HEK293 (cell line): Measurements from ENCODE around the gene POM121L2.
A peak's percentile ranks its signal among the peaks of the same experiment; 100 is the strongest.

Source experiments
- HIC1 ChIP-seq: fragments of 450-650 bp; formaldehyde crosslinking; IDR thresholded peaks from 2 replicates; pipeline ENCODE4 v1.5.1; 2016; ENCODE audit warnings: missing biosample characterization, missing genetic modification characterization
- KLF16 ChIP-seq: fragments of 450-650 bp; formaldehyde crosslinking; IDR thresholded peaks from 2 replicates; pipeline ENCODE4 v1.5.1; 2017; ENCODE audit warnings: missing biosample characterization, missing genetic modification characterization
- MZF1 ChIP-seq: fragments of 450-650 bp; formaldehyde crosslinking; IDR thresholded peaks from 2 replicates; pipeline ENCODE4 v1.5.1; 2017; ENCODE audit warnings: missing biosample characterization, missing genetic modification characterization, borderline replicate concordance
- PBX3 ChIP-seq: sonication (generic); formaldehyde crosslinking; IDR thresholded peaks from 2 replicates; pipeline ENCODE4 v1.8.1; 2022; ENCODE audit warnings: mild to moderate bottlenecking, moderate library complexity, missing genetic modification reagents
- PRDM10 ChIP-seq: fragments of 450-650 bp; formaldehyde crosslinking; IDR thresholded peaks from 2 replicates; pipeline ENCODE4 v1.5.1; 2016; ENCODE audit warnings: missing biosample characterization, missing genetic modification characterization
- PRDM6 ChIP-seq: fragments of 450-650 bp; formaldehyde crosslinking; IDR thresholded peaks from 2 replicates; pipeline ENCODE4 v1.5.1; 2017; ENCODE audit warnings: missing biosample characterization, missing genetic modification characterization
- SALL2 ChIP-seq: fragments of 450-650 bp; formaldehyde crosslinking; IDR thresholded peaks from 2 replicates; pipeline ENCODE4 v1.5.0; 2017; ENCODE audit warnings: missing biosample characterization, mild to moderate bottlenecking, missing genetic modification characterization, borderline replicate concordance
- SP3 ChIP-seq: fragments of 450-650 bp; formaldehyde crosslinking; IDR thresholded peaks from 2 replicates; pipeline ENCODE4 v1.5.1; 2016; ENCODE audit warnings: missing biosample characterization, missing genetic modification characterization
- TRIM28 ChIP-seq: IDR thresholded peaks from 2 replicates; pipeline ENCODE4 v1.6.1; 2011; ENCODE audit warnings: low read length, control low read depth, borderline replicate concordance
- WT1 ChIP-seq: fragments of 450-650 bp; formaldehyde crosslinking; IDR thresholded peaks from 2 replicates; pipeline ENCODE4 v1.5.1; 2016; ENCODE audit warnings: missing biosample characterization, missing genetic modification characterization
- ZFHX2 ChIP-seq: fragments of 450-650 bp; formaldehyde crosslinking; conservative IDR thresholded peaks from 2 replicates; pipeline ENCODE4 v1.5.1; 2016; ENCODE audit warnings: missing biosample characterization, missing genetic modification characterization
- ZNF202 ChIP-seq: fragments of 450-650 bp; formaldehyde crosslinking; IDR thresholded peaks from 2 replicates; pipeline ENCODE4 v1.5.1; 2016; ENCODE audit warnings: missing biosample characterization, missing genetic modification characterization, borderline replicate concordance
- ZNF221 ChIP-seq: fragments of 450-650 bp; formaldehyde crosslinking; IDR thresholded peaks from 2 replicates; pipeline ENCODE4 v1.5.1; 2017; ENCODE audit warnings: missing biosample characterization, missing genetic modification characterization, borderline replicate concordance
- ZNF23 ChIP-seq: fragments of 450-650 bp; formaldehyde crosslinking; IDR thresholded peaks from 2 replicates; pipeline ENCODE4 v1.5.1; 2016; ENCODE audit warnings: missing biosample characterization, missing genetic modification characterization, borderline replicate concordance
- ZNF26 ChIP-seq: fragments of 450-650 bp; formaldehyde crosslinking; IDR thresholded peaks from 2 replicates; pipeline ENCODE4 v1.5.1; 2016; ENCODE audit warnings: missing biosample characterization, missing genetic modification characterization
- ZNF280D ChIP-seq: fragments of 450-650 bp; formaldehyde crosslinking; IDR thresholded peaks from 2 replicates; pipeline ENCODE4 v1.5.1; 2016; ENCODE audit warnings: missing biosample characterization, missing genetic modification characterization
- ZNF391 ChIP-seq: fragments of 450-650 bp; formaldehyde crosslinking; IDR thresholded peaks from 2 replicates; pipeline ENCODE4 v1.5.1; 2016; ENCODE audit warnings: low read depth, missing biosample characterization, missing genetic modification characterization, borderline replicate concordance
- ZNF426 ChIP-seq: fragments of 450-650 bp; formaldehyde crosslinking; IDR thresholded peaks from 2 replicates; pipeline ENCODE4 v1.5.1; 2017; ENCODE audit warnings: missing biosample characterization, missing genetic modification characterization, mild to moderate bottlenecking, inconsistent platforms, moderate library complexity
- ZNF560 ChIP-seq: fragments of 450-650 bp; formaldehyde crosslinking; IDR thresholded peaks from 2 replicates; pipeline ENCODE4 v1.5.1; 2017; ENCODE audit warnings: missing biosample characterization, missing genetic modification characterization, borderline replicate concordance
- ZNF626 ChIP-seq: fragments of 450-650 bp; sonication (Bioruptor Pico); formaldehyde crosslinking; IDR thresholded peaks from 2 replicates; pipeline ENCODE4 v1.5.1; 2018; ENCODE audit warnings: missing biosample characterization, missing genetic modification characterization, inconsistent platforms
- ZNF654 ChIP-seq: fragments of 450-650 bp; formaldehyde crosslinking; IDR thresholded peaks from 2 replicates; pipeline ENCODE4 v1.5.1; 2016; ENCODE audit warnings: low read depth, missing biosample characterization, missing genetic modification characterization
- ZNF660 ChIP-seq: fragments of 450-650 bp; IDR thresholded peaks from 2 replicates; pipeline ENCODE4 v1.5.1; 2018; ENCODE audit warnings: missing biosample characterization, mild to moderate bottlenecking, missing genetic modification characterization
- ZNF707 ChIP-seq: fragments of 450-650 bp; formaldehyde crosslinking; IDR thresholded peaks from 2 replicates; pipeline ENCODE4 v1.5.1; 2016; ENCODE audit warnings: missing biosample characterization, missing genetic modification characterization

The POM121L2 gene

GRCh38 chr6:27295301-27296079 is 16.6 kb downstream of the POM121L2 start (continued):
- TF ChIP-seq TRIM28 (peak; percentile 53; the same call in 1 of the 2 replicates), ZNF202 (tag by site-specific recombination) (no peak), SP3 (tag by site-specific recombination) (peak; percentile 31; the same call in 1 of the 2 replicates), ZNF26 (tag by site-specific recombination) (no peak), ZNF626 (tag by site-specific recombination) (no peak), KLF16 (tag by site-specific recombination) (no peak), ZNF426 (no peak), WT1 (tag by site-specific recombination) (no peak), ZNF391 (peak; percentile 60; the same call in 1 of the 2 replicates), ZFHX2 (tag by site-specific recombination) (no peak), MZF1 (peak; percentile 97), PBX3 (CRISPR knock-in tag) (no peak), ZNF23 (tag by site-specific recombination) (no peak), ZNF560 (tag by site-specific recombination) (no peak), ZNF660 (tag by site-specific recombination) (peak; percentile 97), SALL2 (tag by site-specific recombination) (no peak), PRDM10 (tag by site-specific recombination) (no peak), ZNF654 (tag by site-specific recombination) (no peak), ZNF707 (tag by site-specific recombination) (no peak), HIC1 (tag by site-specific recombination) (no peak), PRDM6 (no peak), ZNF221 (no peak), ZNF280D (tag by site-specific recombination) (peak; percentile 50; the same call in 1 of the 2 replicates)
